DOHH2 (cell line): ENCODE results near the gene FOXN1.

Experiments
- H3F3A ChIP-seq: fragments of 200-600 bp; sonication (generic), shearing (Covaris generic); 2 replicates; pipeline ENCODE4 v1.6.0; 2016; ENCODE audit warnings: antibody characterized with exemption, mild to moderate bottlenecking; ENCODE audit not compliant: control insufficient read depth, insufficient read depth
- H3K27ac ChIP-seq: fragments of 200-600 bp; sonication (generic); 2 replicates; pipeline ENCODE4 v1.5.1; 2014; ENCODE audit warnings: low read depth, mild to moderate bottlenecking, low read length, moderate library complexity
- H3K27me3 ChIP-seq: fragments of 200-600 bp; sonication (generic); 2 replicates; pipeline ENCODE4 v1.6.1; 2014; ENCODE audit warnings: mild to moderate bottlenecking, low read length, mixed read lengths; ENCODE audit not compliant: control insufficient read depth
- H3K36me3 ChIP-seq: fragments of 200-600 bp; sonication (generic); 2 replicates; pipeline ENCODE4 v1.6.1; 2014; ENCODE audit warnings: mild to moderate bottlenecking, low read length, moderate library complexity, mixed read lengths; ENCODE audit not compliant: control insufficient read depth
- H3K4me1 ChIP-seq: fragments of 200-600 bp; sonication (generic); 2 replicates; pipeline ENCODE4 v1.6.1; 2014; ENCODE audit warnings: mild to moderate bottlenecking, low read length, mixed read lengths; ENCODE audit not compliant: control insufficient read depth
- H3K4me2 ChIP-seq: fragments of 200-600 bp; sonication (generic); 2 replicates; pipeline ENCODE4 v1.6.0; 2014; ENCODE audit warnings: mild to moderate bottlenecking, low read length, moderate library complexity
- H3K4me3 ChIP-seq: fragments of 200-600 bp; sonication (generic); 2 replicates; pipeline ENCODE4 v1.5.1; 2014; ENCODE audit warnings: mild to moderate bottlenecking, low read length, mixed read lengths
- H3K79me2 ChIP-seq: fragments of 200-600 bp; sonication (generic); 2 replicates; pipeline ENCODE4 v1.6.1; 2014; ENCODE audit warnings: mild to moderate bottlenecking, low read length, mixed read lengths; ENCODE audit not compliant: control insufficient read depth
- H3K9me2 ChIP-seq: fragments of 200-600 bp; sonication (generic); replicated peaks from 2 replicates; pipeline ENCODE4 v1.6.1; 2014; ENCODE audit warnings: mild to moderate bottlenecking, low read length, mixed read lengths; ENCODE audit not compliant: control insufficient read depth
- H3K9me3 ChIP-seq: fragments of 200-600 bp; sonication (generic); 2 replicates; pipeline ENCODE4 v1.6.1; 2014; ENCODE audit warnings: antibody characterized with exemption, low read length, mixed read lengths; ENCODE audit not compliant: control insufficient read depth, insufficient read depth
- H4K20me1 ChIP-seq: fragments of 200-600 bp; sonication (generic); 2 replicates; pipeline ENCODE4 v1.6.0; 2014; ENCODE audit warnings: low read depth, mild to moderate bottlenecking, antibody characterized with exemption, low read length, moderate library complexity; ENCODE audit not compliant: control insufficient read depth, insufficient read depth
- EZH2phosphoT487 ChIP-seq: fragments of 200-600 bp; sonication (generic); IDR thresholded peaks from 2 replicates; pipeline ENCODE4 v1.6.1; 2017; ENCODE audit warnings: borderline replicate concordance, mild to moderate bottlenecking, antibody characterized with exemption, low read length, moderate library complexity, mixed read lengths
- TF ChIP-seq, protein P1 (sequence below): fragments of 200-600 bp; sonication (generic); IDR thresholded peaks from one replicate; pipeline ENCODE4 v1.5.1; 2014; ENCODE audit warnings: antibody characterized with exemption, mild to moderate bottlenecking, low read depth, low read length; ENCODE audit not compliant: poor library complexity, severe bottlenecking

FOXN1 gene

DNA sequence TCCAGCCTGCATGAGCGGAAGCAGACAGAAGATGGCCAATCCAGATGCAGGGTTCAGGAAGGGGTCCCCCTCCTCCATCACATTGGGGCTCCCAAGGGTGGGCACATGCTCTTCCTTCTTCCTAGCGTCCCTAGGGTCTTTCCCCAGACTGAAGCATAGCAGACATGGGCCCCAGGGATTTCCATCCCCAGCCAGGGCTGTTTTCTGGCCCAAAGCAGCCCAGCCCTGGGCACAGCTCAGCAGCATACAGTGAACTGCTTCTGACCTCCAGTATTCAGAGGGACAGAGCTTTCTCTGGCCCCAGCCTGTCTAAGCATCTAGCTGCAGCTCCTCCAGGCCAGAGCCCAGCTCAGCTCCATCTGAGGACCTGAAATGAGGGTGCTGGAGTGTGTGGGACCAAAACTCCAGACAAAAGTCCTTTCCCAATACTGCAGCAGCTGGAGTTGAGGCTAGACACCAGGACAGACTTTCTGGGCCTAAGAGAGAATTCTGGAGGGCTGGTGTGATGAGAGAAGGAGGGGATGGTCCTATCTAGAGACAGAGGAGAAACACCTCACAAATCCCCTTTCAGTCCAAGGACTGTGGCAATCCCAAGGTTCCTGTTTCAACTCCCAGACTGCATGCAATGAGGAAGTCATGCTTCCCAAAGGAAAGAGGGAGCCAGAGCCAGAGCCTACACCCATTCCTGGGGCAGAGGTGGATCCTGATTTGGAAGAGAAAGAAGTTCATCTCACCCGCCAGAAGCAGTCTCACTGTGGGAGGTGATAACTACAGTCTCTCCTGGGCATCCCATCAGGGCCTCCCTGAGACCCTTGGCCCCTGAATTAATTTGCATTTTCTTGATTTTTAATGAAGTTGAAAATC is 4.5 kb upstream of the FOXN1 start:
- Histone ChIP-seq H3F3A (no peaks in the 10 kb centered on the region), H3K4me3 (no peak overlapping the region), H3K27ac (no peak overlapping the region), H3K4me1 (peaks cover 13% of the 10 kb centered on the region), H3K79me2 (no peaks in the 10 kb centered on the region), H4K20me1 (no peaks in the 10 kb centered on the region), H3K4me2 (no peak overlapping the region), H3K9me3 (no peaks in the 10 kb centered on the region), H3K9me2 (no peaks in the 10 kb centered on the region), H3K27me3 (peaks cover 9% of the 10 kb centered on the region), H3K36me3 (no peaks in the 10 kb centered on the region)
- TF ChIP-seq EZH2phosphoT487: no peak
- TF ChIP-seq, protein P1, sequence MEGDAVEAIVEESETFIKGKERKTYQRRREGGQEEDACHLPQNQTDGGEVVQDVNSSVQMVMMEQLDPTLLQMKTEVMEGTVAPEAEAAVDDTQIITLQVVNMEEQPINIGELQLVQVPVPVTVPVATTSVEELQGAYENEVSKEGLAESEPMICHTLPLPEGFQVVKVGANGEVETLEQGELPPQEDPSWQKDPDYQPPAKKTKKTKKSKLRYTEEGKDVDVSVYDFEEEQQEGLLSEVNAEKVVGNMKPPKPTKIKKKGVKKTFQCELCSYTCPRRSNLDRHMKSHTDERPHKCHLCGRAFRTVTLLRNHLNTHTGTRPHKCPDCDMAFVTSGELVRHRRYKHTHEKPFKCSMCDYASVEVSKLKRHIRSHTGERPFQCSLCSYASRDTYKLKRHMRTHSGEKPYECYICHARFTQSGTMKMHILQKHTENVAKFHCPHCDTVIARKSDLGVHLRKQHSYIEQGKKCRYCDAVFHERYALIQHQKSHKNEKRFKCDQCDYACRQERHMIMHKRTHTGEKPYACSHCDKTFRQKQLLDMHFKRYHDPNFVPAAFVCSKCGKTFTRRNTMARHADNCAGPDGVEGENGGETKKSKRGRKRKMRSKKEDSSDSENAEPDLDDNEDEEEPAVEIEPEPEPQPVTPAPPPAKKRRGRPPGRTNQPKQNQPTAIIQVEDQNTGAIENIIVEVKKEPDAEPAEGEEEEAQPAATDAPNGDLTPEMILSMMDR: no peak

DNA sequence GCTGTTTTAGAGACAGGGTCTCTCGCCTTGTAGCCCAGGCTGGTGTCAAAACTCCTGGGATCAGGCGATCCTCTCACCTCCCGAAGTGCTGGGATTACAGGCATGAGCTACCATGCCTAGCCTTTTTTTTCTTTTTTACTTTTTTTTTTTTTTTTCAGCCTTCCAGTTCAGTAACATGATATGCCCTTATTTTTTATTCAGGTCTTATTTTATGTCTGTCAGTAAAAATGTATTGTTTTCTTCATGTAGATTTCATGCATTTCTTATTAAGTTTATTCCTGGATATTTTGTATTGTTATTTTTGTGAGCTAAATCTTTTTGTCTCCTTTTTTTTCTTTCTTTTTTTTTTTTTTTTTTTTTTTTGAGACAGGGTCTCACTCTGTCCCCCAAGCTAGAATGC is 2.7 kb upstream of the FOXN1 start:
- H3F3A ChIP-seq: no peaks in the 10 kb centered on the region
- H3K4me1 ChIP-seq: peaks cover 13% of the 10 kb centered on the region
- no peak overlapping the region for H3K27ac ChIP-seq
- peaks cover 9% of the 10 kb centered on the region for H3K27me3 ChIP-seq
- no peaks in the 10 kb centered on the region for H4K20me1 ChIP-seq
- H3K79me2 ChIP-seq: no peaks in the 10 kb centered on the region
- TF ChIP-seq, protein P1: no peak
- TF ChIP-seq EZH2phosphoT487: no peak
- no peak overlapping the region for H3K4me2 ChIP-seq
- H3K4me3 ChIP-seq: no peak overlapping the region
- no peaks in the 10 kb centered on the region for H3K9me3 ChIP-seq
- no peaks in the 10 kb centered on the region for H3K36me3 ChIP-seq
- no peaks in the 10 kb centered on the region for H3K9me2 ChIP-seq

DNA sequence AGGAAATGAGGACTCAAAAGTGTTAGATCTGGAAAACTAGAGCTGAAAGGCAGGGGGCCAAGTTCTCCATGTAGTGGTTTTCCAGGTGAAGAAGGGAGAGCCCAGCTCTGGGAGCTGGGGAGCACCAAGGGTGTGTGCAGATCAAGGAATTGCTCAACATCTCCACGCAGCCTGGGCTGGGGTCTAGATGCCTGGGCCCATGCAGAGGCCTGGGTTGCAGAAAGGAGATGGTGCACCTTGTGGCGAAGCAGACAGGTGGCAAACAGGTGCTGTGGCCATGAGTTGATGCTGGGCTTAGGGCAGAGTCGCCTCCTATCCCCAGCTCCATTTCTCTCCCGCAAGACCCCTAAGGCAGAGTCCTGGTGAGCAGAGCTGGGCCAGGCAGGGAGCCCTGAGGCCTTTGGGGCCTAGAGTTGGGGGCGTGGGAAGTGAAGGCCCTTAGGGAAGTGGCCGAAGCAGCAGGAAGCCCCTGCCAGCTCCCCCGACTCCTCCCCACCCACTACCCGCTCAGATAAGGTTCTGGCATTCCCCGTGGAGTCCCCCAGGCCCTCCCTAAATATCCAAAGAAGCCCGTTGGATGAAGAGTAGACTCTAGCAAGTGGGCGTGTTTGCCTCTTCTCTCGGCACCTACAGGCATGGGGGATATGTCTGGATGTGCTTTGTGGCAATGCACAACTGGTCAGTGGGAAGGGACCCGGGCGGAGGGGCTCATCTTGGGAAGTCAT is 777 bp downstream of the FOXN1 start:
- Histone ChIP-seq H3K9me2 (no peaks in the 10 kb centered on the region), H3K36me3 (no peaks in the 10 kb centered on the region), H4K20me1 (no peaks in the 10 kb centered on the region), H3K4me1 (no peaks in the 10 kb centered on the region), H3K9me3 (no peaks in the 10 kb centered on the region), H3K27ac (no peak overlapping the region), H3K27me3 (peaks cover 12% of the 10 kb centered on the region), H3K79me2 (no peaks in the 10 kb centered on the region), H3F3A (no peaks in the 10 kb centered on the region), H3K4me2 (no peak overlapping the region), H3K4me3 (no peak overlapping the region)
- no peak for TF ChIP-seq EZH2phosphoT487
